ENCODE measurements around the gene ACTN4.

Gene ACTN4

GRCh38 chr19:38710928-38711725 is 63.7 kb downstream of the ACTN4 start:
- no peak for TF ChIP-seq CTCF (IDR thresholded peaks at IDR 0.05; ENCODE audit: low read depth, low read length)

GRCh38 chr19:38711726-38712153 is 64.3 kb downstream of the ACTN4 start:
- DNase-seq (ENCODE audit: low read depth, low spot score): peak; percentile 98
- TF ChIP-seq CTCF (IDR thresholded peaks at IDR 0.05; ENCODE audit: low read depth, low read length): peak; percentile 25
- H3K4me3 ChIP-seq (ENCODE audit: low read depth, low read length): no peak overlapping the region
- in situ Hi-C loops (cut with HindIII; ENCODE audit: low sequenced_read_pairs): no loop called here

More at GRCh38 chr19:38710928-38711725, 63.7 kb downstream of the ACTN4 start:
- in situ Hi-C loops (cut with HindIII; ENCODE audit: low sequenced_read_pairs): no loop called here
- DNase-seq (ENCODE audit: low read depth, low spot score): no peak
- no peak overlapping the region for H3K4me3 ChIP-seq (ENCODE audit: low read depth, low read length)

- TF ChIP-seq CTCF (IDR thresholded peaks at IDR 0.05; ENCODE audit: low read depth, low read length): no peak
- DNase-seq (ENCODE audit: low read depth, low spot score): no peak
- H3K4me3 ChIP-seq (ENCODE audit: low read depth, low read length): no peak overlapping the region
- in situ Hi-C loops (cut with HindIII; ENCODE audit: low sequenced_read_pairs): no loop called here
These were observed 64.8 kb downstream of the ACTN4 start for GRCh38 chr19:38712161-38712748.

- H3K4me3 ChIP-seq (ENCODE audit: low read depth, low read length): no peak overlapping the region
- DNase-seq (ENCODE audit: low read depth, low spot score): no peak
- no peak for TF ChIP-seq CTCF (IDR thresholded peaks at IDR 0.05; ENCODE audit: low read depth, low read length)
- in situ Hi-C loops (cut with HindIII; ENCODE audit: low sequenced_read_pairs): no loop called here
These were observed 65.8 kb downstream of the ACTN4 start for GRCh38 chr19:38713227-38713649.

DNA sequence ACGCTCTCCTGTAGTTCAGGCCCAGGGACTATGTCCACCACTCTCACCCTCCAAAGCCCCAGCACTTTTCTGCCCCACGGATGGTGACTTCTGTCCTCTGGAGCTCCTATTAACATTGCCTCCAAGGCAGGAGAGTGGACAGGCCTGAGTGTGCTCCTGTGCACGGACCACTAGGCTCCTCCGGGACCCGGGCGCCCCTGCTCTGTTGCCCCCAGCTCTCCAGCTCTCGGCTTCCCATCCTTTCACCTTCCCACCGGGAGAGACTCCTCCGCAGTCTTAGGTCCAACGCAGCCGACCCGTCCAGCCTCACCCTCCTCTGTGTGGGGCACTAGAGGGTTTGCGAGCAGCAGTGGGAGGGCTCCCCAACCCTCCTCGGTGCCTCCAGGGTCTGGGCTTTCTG is 66.4 kb downstream of the ACTN4 start:
- no peak overlapping the region for H3K4me3 ChIP-seq (ENCODE audit: low read depth, low read length)
- DNase-seq (ENCODE audit: low read depth, low spot score): no peak
- in situ Hi-C loops (cut with HindIII; ENCODE audit: low sequenced_read_pairs): no loop called here
- no peak for TF ChIP-seq CTCF (IDR thresholded peaks at IDR 0.05; ENCODE audit: low read depth, low read length)

GRCh38 chr19:38714354-38714778 is 66.9 kb downstream of the ACTN4 start:
- no peak for DNase-seq (ENCODE audit: low read depth, low spot score)
- no peak overlapping the region for H3K4me3 ChIP-seq (ENCODE audit: low read depth, low read length)
- in situ Hi-C loops (cut with HindIII; ENCODE audit: low sequenced_read_pairs): no loop called here
- TF ChIP-seq CTCF (IDR thresholded peaks at IDR 0.05; ENCODE audit: low read depth, low read length): no peak

All from astrocyte of the spinal cord (primary cell).